HepG2 (cell line): Measurements from ENCODE around the gene THADA. TPM values are rescaled to one million over a fixed set of nuclear protein-coding genes. Genes with fewer than 3 reads are reported as not detected.

Source experiments
- CSRNP2 ChIP-seq: sonication (generic); formaldehyde crosslinking; conservative IDR thresholded peaks from 2 replicates; pipeline ENCODE4 v1.8.0; 2022; ENCODE audit warnings: low read depth, missing genetic modification reagents
- RAD21 ChIP-seq: fragments of 450-650 bp; formaldehyde crosslinking; IDR thresholded peaks from 2 replicates; pipeline ENCODE4 v1.5.0; 2020; ENCODE audit warnings: mild to moderate bottlenecking
- RFXAP ChIP-seq: sonication (generic); formaldehyde crosslinking; IDR thresholded peaks from 2 replicates; pipeline ENCODE4 v1.4.0; 2020; ENCODE audit warnings: missing genetic modification reagents, borderline replicate concordance
- SNAPC2 ChIP-seq: sonication (generic); formaldehyde crosslinking; IDR thresholded peaks from 2 replicates; pipeline ENCODE4 v1.8.1; 2022; ENCODE audit warnings: mild to moderate bottlenecking, missing genetic modification reagents
- SNAPC5 ChIP-seq: sonication (generic); formaldehyde crosslinking; IDR thresholded peaks from 2 replicates; pipeline ENCODE4 v1.8.1; 2023; ENCODE audit warnings: mild to moderate bottlenecking, missing genetic modification reagents, borderline replicate concordance
- ZNF280B ChIP-seq: sonication (generic); formaldehyde crosslinking; IDR thresholded peaks from 2 replicates; pipeline ENCODE4 v1.5.0; 2020; ENCODE audit warnings: missing genetic modification reagents, mild to moderate bottlenecking, borderline replicate concordance
- ZNF282 ChIP-seq: fragments of 450-650 bp; IDR thresholded peaks from 2 replicates; pipeline ENCODE4 v1.6.1; 2018; ENCODE audit not compliant: partially characterized antibody
- ZNF468 ChIP-seq: sonication (generic); formaldehyde crosslinking; IDR thresholded peaks from 2 replicates; pipeline ENCODE4 v1.8.0; 2022; ENCODE audit warnings: mild to moderate bottlenecking, moderate library complexity, missing genetic modification reagents
- ZNF768 ChIP-seq: sonication (generic); formaldehyde crosslinking; IDR thresholded peaks from 2 replicates; pipeline ENCODE4 v1.4.0; 2020; ENCODE audit warnings: missing genetic modification reagents
- ZSCAN9 ChIP-seq: IDR thresholded peaks from 2 replicates; pipeline ENCODE4 v1.6.1; 2016; ENCODE audit warnings: borderline replicate concordance
- polyA plus RNA-seq, 8 experiments: library from polyadenylated mRNA; depleted of rRNA in 3 of 8; stranded (reverse) in 7 of 8; unstranded in 1 of 8; fragments of >200 nt; fragmentation: Illumina TruSeq in 4 of 8; extraction: Trizol in 4 of 8; gene quantifications; 2 replicates each; pipeline versions ENCODE4 v1.2.1 to v1.2.3, GENCODE V29; 2011 to 2016; ENCODE audit warnings: low read depth in 4 of 8, missing spikeins in 1 of 8, mixed read lengths in 1 of 8; ENCODE audit not compliant: insufficient read depth in 1 of 8
- total RNA-seq, 5 experiments: library from RNA; depleted of rRNA; stranded (reverse); fragments of >200 nt; fragmentation: Illumina TruSeq; extraction: Trizol; gene quantifications; 2 replicates each; pipeline ENCODE4 v1.2.3, GENCODE V29; 2016; ENCODE audit warnings: low read depth in 1 of 5
- TF ChIP-seq, protein P1 (sequence below): sonication (generic); formaldehyde crosslinking; IDR thresholded peaks from 2 replicates; pipeline ENCODE4 v1.4.0; 2020; ENCODE audit warnings: missing genetic modification reagents
- TF ChIP-seq, protein P2 (sequence below): sonication (generic); formaldehyde crosslinking; IDR thresholded peaks from 2 replicates; pipeline ENCODE4 v1.5.0; 2020; ENCODE audit warnings: missing genetic modification reagents, mild to moderate bottlenecking, borderline replicate concordance
- TF ChIP-seq, protein P3 (sequence below): sonication (generic); formaldehyde crosslinking; IDR thresholded peaks from 2 replicates; pipeline ENCODE4 v1.5.0; 2020; ENCODE audit warnings: mild to moderate bottlenecking, missing genetic modification reagents, borderline replicate concordance

The THADA gene
- total and polyA plus RNA-seq, 2 of the 13 experiments (the other 11 are each of a cell fraction or from before 2014, with no cell fraction given), result 12.7 to 21.7 TPM

GRCh38 chr2:43194121-43194869 lies 401.5 kb downstream of the THADA start (continued):
- TF ChIP-seq, protein P1, sequence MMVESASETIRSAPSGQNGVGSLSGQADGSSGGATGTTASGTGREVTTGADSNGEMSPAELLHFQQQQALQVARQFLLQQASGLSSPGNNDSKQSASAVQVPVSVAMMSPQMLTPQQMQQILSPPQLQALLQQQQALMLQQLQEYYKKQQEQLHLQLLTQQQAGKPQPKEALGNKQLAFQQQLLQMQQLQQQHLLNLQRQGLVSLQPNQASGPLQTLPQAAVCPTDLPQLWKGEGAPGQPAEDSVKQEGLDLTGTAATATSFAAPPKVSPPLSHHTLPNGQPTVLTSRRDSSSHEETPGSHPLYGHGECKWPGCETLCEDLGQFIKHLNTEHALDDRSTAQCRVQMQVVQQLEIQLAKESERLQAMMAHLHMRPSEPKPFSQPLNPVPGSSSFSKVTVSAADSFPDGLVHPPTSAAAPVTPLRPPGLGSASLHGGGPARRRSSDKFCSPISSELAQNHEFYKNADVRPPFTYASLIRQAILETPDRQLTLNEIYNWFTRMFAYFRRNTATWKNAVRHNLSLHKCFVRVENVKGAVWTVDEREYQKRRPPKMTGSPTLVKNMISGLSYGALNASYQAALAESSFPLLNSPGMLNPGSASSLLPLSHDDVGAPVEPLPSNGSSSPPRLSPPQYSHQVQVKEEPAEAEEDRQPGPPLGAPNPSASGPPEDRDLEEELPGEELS (CRISPR knock-in tag), result peak; percentile 96
- TF ChIP-seq ZSCAN9 (CRISPR knock-in tag) (0 out of 2 replicates have a peak, but pooled peaks have one; percentile 24), ZNF280B (no peak), RFXAP (CRISPR knock-in tag) (peak; percentile 90), SNAPC2 (CRISPR knock-in tag) (no peak), CSRNP2 (no peak), ZNF768 (CRISPR knock-in tag) (peak; percentile 63; the same call in 1 of the 2 replicates), ZNF468 (CRISPR knock-in tag) (no peak), SNAPC5 (no peak), ZNF282 (no peak), RAD21 (CRISPR knock-in tag) (no peak; the same call in 1 of the 2 replicates)
- TF ChIP-seq, protein P2, sequence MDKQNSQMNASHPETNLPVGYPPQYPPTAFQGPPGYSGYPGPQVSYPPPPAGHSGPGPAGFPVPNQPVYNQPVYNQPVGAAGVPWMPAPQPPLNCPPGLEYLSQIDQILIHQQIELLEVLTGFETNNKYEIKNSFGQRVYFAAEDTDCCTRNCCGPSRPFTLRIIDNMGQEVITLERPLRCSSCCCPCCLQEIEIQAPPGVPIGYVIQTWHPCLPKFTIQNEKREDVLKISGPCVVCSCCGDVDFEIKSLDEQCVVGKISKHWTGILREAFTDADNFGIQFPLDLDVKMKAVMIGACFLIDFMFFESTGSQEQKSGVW (CRISPR knock-in tag), result no peak
- TF ChIP-seq, protein P3, sequence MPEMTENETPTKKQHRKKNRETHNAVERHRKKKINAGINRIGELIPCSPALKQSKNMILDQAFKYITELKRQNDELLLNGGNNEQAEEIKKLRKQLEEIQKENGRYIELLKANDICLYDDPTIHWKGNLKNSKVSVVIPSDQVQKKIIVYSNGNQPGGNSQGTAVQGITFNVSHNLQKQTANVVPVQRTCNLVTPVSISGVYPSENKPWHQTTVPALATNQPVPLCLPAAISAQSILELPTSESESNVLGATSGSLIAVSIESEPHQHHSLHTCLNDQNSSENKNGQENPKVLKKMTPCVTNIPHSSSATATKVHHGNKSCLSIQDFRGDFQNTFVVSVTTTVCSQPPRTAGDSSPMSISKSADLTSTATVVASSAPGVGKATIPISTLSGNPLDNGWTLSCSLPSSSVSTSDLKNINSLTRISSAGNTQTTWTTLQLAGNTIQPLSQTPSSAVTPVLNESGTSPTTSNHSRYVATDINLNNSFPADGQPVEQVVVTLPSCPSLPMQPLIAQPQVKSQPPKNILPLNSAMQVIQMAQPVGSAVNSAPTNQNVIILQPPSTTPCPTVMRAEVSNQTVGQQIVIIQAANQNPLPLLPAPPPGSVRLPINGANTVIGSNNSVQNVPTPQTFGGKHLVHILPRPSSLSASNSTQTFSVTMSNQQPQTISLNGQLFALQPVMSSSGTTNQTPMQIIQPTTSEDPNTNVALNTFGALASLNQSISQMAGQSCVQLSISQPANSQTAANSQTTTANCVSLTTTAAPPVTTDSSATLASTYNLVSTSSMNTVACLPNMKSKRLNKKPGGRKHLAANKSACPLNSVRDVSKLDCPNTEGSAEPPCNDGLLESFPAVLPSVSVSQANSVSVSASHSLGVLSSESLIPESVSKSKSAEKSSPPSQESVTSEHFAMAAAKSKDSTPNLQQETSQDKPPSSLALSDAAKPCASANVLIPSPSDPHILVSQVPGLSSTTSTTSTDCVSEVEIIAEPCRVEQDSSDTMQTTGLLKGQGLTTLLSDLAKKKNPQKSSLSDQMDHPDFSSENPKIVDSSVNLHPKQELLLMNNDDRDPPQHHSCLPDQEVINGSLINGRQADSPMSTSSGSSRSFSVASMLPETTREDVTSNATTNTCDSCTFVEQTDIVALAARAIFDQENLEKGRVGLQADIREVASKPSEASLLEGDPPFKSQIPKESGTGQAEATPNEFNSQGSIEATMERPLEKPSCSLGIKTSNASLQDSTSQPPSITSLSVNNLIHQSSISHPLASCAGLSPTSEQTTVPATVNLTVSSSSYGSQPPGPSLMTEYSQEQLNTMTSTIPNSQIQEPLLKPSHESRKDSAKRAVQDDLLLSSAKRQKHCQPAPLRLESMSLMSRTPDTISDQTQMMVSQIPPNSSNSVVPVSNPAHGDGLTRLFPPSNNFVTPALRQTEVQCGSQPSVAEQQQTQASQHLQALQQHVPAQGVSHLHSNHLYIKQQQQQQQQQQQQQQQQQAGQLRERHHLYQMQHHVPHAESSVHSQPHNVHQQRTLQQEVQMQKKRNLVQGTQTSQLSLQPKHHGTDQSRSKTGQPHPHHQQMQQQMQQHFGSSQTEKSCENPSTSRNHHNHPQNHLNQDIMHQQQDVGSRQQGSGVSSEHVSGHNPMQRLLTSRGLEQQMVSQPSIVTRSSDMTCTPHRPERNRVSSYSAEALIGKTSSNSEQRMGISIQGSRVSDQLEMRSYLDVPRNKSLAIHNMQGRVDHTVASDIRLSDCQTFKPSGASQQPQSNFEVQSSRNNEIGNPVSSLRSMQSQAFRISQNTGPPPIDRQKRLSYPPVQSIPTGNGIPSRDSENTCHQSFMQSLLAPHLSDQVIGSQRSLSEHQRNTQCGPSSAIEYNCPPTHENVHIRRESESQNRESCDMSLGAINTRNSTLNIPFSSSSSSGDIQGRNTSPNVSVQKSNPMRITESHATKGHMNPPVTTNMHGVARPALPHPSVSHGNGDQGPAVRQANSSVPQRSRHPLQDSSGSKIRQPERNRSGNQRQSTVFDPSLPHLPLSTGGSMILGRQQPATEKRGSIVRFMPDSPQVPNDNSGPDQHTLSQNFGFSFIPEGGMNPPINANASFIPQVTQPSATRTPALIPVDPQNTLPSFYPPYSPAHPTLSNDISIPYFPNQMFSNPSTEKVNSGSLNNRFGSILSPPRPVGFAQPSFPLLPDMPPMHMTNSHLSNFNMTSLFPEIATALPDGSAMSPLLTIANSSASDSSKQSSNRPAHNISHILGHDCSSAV (CRISPR knock-in tag), result no peak
